ENCODE measurements around the gene DDX24.

GRCh38 chr14:94052199-94052598 is 28.8 kb downstream of the DDX24 start:
- no peak for TF ChIP-seq CTCF (conservative IDR thresholded peaks at IDR 0.05 in 1 of 2, IDR thresholded peaks at IDR 0.05 in 1 of 2; ENCODE audit: low read depth in 1 of 2, low read length in 2 of 2)
- no peak for TF ChIP-seq EZH2 (IDR thresholded peaks at IDR 0.05; ENCODE audit: low read length, missing control alignments)

Measured in fibroblast of lung (primary cell).